Measurements from ENCODE around the gene DFFB. TPM values are rescaled to one million over a fixed set of nuclear protein-coding genes. Genes with fewer than 3 reads are reported as not detected.

The DFFB gene
- total RNA-seq, 1 donor from 2014 or later = 6.2 TPM

DNA sequence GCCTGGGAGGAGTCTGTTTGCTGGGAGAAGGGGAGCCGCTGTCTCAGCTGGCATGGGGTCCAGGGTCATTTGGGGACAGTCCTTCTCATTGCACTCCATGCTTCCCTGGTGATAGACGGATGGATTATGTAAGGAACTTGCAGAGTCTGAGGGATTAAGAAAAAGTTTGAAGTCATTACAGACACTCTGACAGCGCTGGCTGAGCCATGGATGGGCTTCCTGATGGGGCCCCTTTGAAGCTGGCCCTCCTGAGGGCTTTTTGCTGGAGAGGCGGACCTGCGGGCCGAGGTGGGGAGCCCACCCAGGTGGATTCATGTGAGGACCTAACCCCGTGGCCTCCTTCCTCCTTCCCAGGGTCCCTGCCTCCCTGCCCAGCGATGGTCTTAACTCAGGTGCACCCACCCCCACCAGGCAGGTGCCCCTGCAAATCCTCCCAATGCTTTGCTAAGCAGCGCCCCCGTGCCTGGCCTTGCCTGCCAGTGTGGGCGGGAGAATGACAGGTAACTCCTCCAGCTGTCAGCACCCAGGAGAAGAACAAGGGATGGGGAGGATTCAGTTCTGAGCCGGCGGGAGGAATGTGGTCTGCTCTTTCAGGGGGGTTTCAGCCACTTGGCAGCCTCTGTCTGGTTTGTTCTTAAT, 67.0 kb downstream of the DFFB start:
- TF ChIP-seq, protein P1, sequence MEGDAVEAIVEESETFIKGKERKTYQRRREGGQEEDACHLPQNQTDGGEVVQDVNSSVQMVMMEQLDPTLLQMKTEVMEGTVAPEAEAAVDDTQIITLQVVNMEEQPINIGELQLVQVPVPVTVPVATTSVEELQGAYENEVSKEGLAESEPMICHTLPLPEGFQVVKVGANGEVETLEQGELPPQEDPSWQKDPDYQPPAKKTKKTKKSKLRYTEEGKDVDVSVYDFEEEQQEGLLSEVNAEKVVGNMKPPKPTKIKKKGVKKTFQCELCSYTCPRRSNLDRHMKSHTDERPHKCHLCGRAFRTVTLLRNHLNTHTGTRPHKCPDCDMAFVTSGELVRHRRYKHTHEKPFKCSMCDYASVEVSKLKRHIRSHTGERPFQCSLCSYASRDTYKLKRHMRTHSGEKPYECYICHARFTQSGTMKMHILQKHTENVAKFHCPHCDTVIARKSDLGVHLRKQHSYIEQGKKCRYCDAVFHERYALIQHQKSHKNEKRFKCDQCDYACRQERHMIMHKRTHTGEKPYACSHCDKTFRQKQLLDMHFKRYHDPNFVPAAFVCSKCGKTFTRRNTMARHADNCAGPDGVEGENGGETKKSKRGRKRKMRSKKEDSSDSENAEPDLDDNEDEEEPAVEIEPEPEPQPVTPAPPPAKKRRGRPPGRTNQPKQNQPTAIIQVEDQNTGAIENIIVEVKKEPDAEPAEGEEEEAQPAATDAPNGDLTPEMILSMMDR (conservative IDR thresholded peaks at IDR 0.05; ENCODE audit: low read depth, low read length) = no peak
- no peak overlapping the region for H3K4me3 ChIP-seq (ENCODE audit: low read depth, low read length)
- no peak for DNase-seq (ENCODE audit: low read depth)

DNA sequence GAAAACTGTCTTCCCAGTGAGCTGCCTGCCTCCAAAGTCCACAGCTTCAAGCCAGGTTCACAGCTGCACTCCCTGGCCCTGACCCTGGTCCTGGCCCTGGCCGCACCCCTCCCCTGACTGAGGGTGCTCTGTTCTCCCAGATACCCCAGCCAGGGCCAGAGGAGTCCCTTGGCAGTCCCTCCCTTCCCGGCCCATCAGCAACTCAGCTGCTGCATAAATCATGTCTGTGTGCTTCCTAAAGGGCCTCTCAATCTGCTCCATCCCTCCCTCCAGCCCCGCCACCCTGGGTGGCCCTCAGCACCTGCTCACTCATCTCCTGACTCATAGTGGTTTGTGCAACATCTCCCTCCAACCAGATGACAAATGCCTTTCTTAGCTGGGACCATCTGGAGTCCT, 67.5 kb downstream of the DFFB start:
- no peak overlapping the region for H3K4me3 ChIP-seq (ENCODE audit: low read depth, low read length)
- TF ChIP-seq, protein P1 (conservative IDR thresholded peaks at IDR 0.05; ENCODE audit: low read depth, low read length) = no peak
- no peak for DNase-seq (ENCODE audit: low read depth)

DNA sequence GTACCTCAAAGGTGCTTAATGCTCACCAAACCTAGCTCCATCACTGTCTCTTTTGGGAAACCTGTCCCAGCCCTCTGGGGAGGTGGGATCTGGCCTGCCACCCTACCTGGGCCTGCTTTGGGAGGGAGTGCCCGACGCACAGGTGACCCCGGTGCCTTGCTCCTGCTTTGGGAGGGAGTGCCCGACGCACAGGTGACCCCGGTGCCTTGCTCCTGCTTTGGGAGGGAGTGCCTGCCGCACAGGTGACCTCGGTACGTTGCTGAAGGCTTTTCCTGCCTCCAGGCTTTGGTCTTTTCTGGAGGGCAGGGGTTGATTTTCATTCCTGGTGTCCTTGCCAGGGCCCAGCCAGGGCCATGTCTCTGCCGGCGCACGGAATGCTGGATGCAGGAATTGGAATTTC, 68.0 kb downstream of the DFFB start:
- no peak for DNase-seq (ENCODE audit: low read depth)
- TF ChIP-seq, protein P1 (conservative IDR thresholded peaks at IDR 0.05; ENCODE audit: low read depth, low read length) = no peak
- no peak overlapping the region for H3K4me3 ChIP-seq (ENCODE audit: low read depth, low read length)

GRCh38 chr1:3925762-3926161, 68.5 kb downstream of the DFFB start:
- TF ChIP-seq, protein P1 (conservative IDR thresholded peaks at IDR 0.05; ENCODE audit: low read depth, low read length) = no peak
- no peak overlapping the region for H3K4me3 ChIP-seq (ENCODE audit: low read depth, low read length)
- DNase-seq (ENCODE audit: low read depth) = no peak

DNA sequence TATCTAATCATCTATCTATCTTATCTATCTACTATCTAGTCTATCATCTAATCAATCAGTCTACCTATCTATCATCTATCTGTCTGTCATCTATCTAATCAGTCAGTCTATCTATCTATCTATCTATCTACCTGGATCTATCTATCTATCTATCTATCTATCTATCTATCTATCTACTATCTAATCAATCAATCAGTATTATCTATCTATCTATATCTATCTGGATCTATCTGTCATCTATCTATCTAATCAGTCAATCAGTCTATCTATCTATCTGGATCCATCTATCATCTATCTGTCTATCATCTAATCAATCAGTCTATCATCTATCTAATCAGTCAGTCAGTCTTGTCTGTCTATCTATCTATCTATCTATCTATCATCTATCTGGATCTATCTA, 69.7 kb downstream of the DFFB start:
- H3K4me3 ChIP-seq (ENCODE audit: low read depth, low read length) = no peak overlapping the region
- DNase-seq (ENCODE audit: low read depth) = no peak
- TF ChIP-seq, protein P1 (conservative IDR thresholded peaks at IDR 0.05; ENCODE audit: low read depth, low read length) = no peak

GRCh38 chr1:3928586-3928985, 71.3 kb downstream of the DFFB start:
- H3K4me3 ChIP-seq (ENCODE audit: low read depth, low read length) = no peak overlapping the region
- TF ChIP-seq, protein P1 (conservative IDR thresholded peaks at IDR 0.05; ENCODE audit: low read depth, low read length) = no peak
- DNase-seq (ENCODE audit: low read depth) = no peak

GRCh38 chr1:3929126-3929525, 71.8 kb downstream of the DFFB start:
- no peak for DNase-seq (ENCODE audit: low read depth)
- H3K4me3 ChIP-seq (ENCODE audit: low read depth, low read length) = no peak overlapping the region
- TF ChIP-seq, protein P1 (conservative IDR thresholded peaks at IDR 0.05; ENCODE audit: low read depth, low read length) = no peak
